ENCODE measurements around the gene WDHD1.
"Not testable (repeated sequence)": the region's sequence is repeated elsewhere in the genome, so short reads cannot be mapped to it uniquely, and the experiment has no call there.

The WDHD1 gene

GRCh38 chr14:55047301-55048053 is 20.6 kb upstream of the WDHD1 start:
- in situ Hi-C loops (cut with MboI; ENCODE audit: low sequenced_read_pairs), result no loop called here

- in situ Hi-C loops (cut with MboI; ENCODE audit: low sequenced_read_pairs), result no loop called here
These were observed 18.2 kb upstream of the WDHD1 start for GRCh38 chr14:55045087-55045486.

GRCh38 chr14:55043528-55043927 is 16.6 kb upstream of the WDHD1 start:
- in situ Hi-C loops (cut with MboI; ENCODE audit: low sequenced_read_pairs), result no loop called here

- in situ Hi-C loops (cut with MboI; ENCODE audit: low sequenced_read_pairs), result no loop called here
These were observed 11.8 kb upstream of the WDHD1 start for GRCh38 chr14:55038708-55039107.

GRCh38 chr14:55037995-55038394 is 11.1 kb upstream of the WDHD1 start:
- in situ Hi-C loops (cut with MboI; ENCODE audit: low sequenced_read_pairs), result not testable (repeated sequence)

- in situ Hi-C loops (cut with MboI; ENCODE audit: low sequenced_read_pairs), result no loop called here
These were observed 4.3 kb upstream of the WDHD1 start for GRCh38 chr14:55031190-55031589.

- in situ Hi-C loops (cut with MboI; ENCODE audit: low sequenced_read_pairs), result no loop called here
These were observed 1.6 kb upstream of the WDHD1 start for GRCh38 chr14:55028476-55028875.

- in situ Hi-C loops (cut with MboI; ENCODE audit: low sequenced_read_pairs), result no loop called here
These were observed 1.2 kb upstream of the WDHD1 start for GRCh38 chr14:55028066-55028465.

GRCh38 chr14:55026441-55026792 is 482 bp downstream of the WDHD1 start:
- in situ Hi-C loops (cut with MboI; ENCODE audit: low sequenced_read_pairs), result no loop called here

GRCh38 chr14:55025948-55026347 is 951 bp downstream of the WDHD1 start:
- in situ Hi-C loops (cut with MboI; ENCODE audit: low sequenced_read_pairs), result no loop called here

- in situ Hi-C loops (cut with MboI; ENCODE audit: low sequenced_read_pairs), result not testable (repeated sequence)
These were observed 2.5 kb downstream of the WDHD1 start for GRCh38 chr14:55024365-55024764.

- in situ Hi-C loops (cut with MboI; ENCODE audit: low sequenced_read_pairs), result no loop called here
These were observed 6.8 kb downstream of the WDHD1 start for GRCh38 chr14:55019968-55020554.

GRCh38 chr14:55015006-55015405 is 11.9 kb downstream of the WDHD1 start:
- in situ Hi-C loops (cut with MboI; ENCODE audit: low sequenced_read_pairs), result no loop called here

- in situ Hi-C loops (cut with MboI; ENCODE audit: low sequenced_read_pairs), result no loop called here
These were observed 21.8 kb downstream of the WDHD1 start for GRCh38 chr14:55005071-55005470.

- in situ Hi-C loops (cut with MboI; ENCODE audit: low sequenced_read_pairs), result no loop called here
These were observed 26.5 kb downstream of the WDHD1 start for GRCh38 chr14:55000381-55000780.

GRCh38 chr14:54985156-54985555 is 41.7 kb downstream of the WDHD1 start:
- in situ Hi-C loops (cut with MboI; ENCODE audit: low sequenced_read_pairs), result no loop called here

- in situ Hi-C loops (cut with MboI; ENCODE audit: low sequenced_read_pairs), result no loop called here
These were observed 45.2 kb downstream of the WDHD1 start for GRCh38 chr14:54981698-54982097.

GRCh38 chr14:54979039-54979438 is 47.9 kb downstream of the WDHD1 start:
- in situ Hi-C loops (cut with MboI; ENCODE audit: low sequenced_read_pairs), result no loop called here

GRCh38 chr14:54976316-54976715 is 50.6 kb downstream of the WDHD1 start:
- in situ Hi-C loops (cut with MboI; ENCODE audit: low sequenced_read_pairs), result no loop called here

GRCh38 chr14:54975856-54976255 is 51.0 kb downstream of the WDHD1 start:
- in situ Hi-C loops (cut with MboI; ENCODE audit: low sequenced_read_pairs), result no loop called here

GRCh38 chr14:54974788-54975414 is 52.0 kb downstream of the WDHD1 start:
- in situ Hi-C loops (cut with MboI; ENCODE audit: low sequenced_read_pairs), result no loop called here

GRCh38 chr14:54967496-54967895 is 59.4 kb downstream of the WDHD1 start:
- in situ Hi-C loops (cut with MboI; ENCODE audit: low sequenced_read_pairs), result no loop called here

Data from HL-60/S4 treated with retinoic acid at 250 ng/mL for 4 days and 3 days (cell line).